HepG2 (cell line): ENCODE results near the gene SH3PXD2A. TPM values are rescaled to one million over a fixed set of nuclear protein-coding genes. Genes with fewer than 3 reads are reported as not detected.
A peak's percentile ranks its signal among the peaks of the same experiment; 100 is the strongest.

Experiments used
- ARNT2 ChIP-seq: sonication (generic); formaldehyde crosslinking; IDR thresholded peaks from 2 replicates; pipeline ENCODE4 v1.8.0; 2022; ENCODE audit warnings: mild to moderate bottlenecking, low read depth, missing genetic modification reagents, moderate library complexity
- CC2D1A ChIP-seq: sonication (generic); formaldehyde crosslinking; IDR thresholded peaks from 2 replicates; pipeline ENCODE4 v1.8.1; 2023; ENCODE audit warnings: mild to moderate bottlenecking, missing genetic modification reagents
- CREM ChIP-seq, 2 experiments: sonication (generic) in 1 of 2; formaldehyde crosslinking in 1 of 2; IDR thresholded peaks; 2 replicates each; pipeline versions ENCODE4 v1.4.0 to v1.6.1; 2016 to 2020; ENCODE audit warnings: antibody characterized with exemption in 1 of 2, mild to moderate bottlenecking in 1 of 2, missing genetic modification reagents in 1 of 2
- EZH2 ChIP-seq: conservative IDR thresholded peaks from 2 replicates; pipeline ENCODE4 v1.6.1; 2012; ENCODE audit warnings: mild to moderate bottlenecking, low read depth, low read length, moderate library complexity
- NCOA5 ChIP-seq: sonication (generic); formaldehyde crosslinking; IDR thresholded peaks from 2 replicates; pipeline ENCODE4 v1.4.0; 2020; ENCODE audit warnings: missing genetic modification reagents
- NRL ChIP-seq: sonication (generic); formaldehyde crosslinking; IDR thresholded peaks from 2 replicates; pipeline ENCODE4 v1.5.0; 2020; ENCODE audit warnings: missing genetic modification reagents, mild to moderate bottlenecking, moderate library complexity, borderline replicate concordance
- PAX8 ChIP-seq: sonication (generic); formaldehyde crosslinking; IDR thresholded peaks from 2 replicates; pipeline ENCODE4 v1.8.0; 2022; ENCODE audit warnings: mild to moderate bottlenecking, missing genetic modification reagents, borderline replicate concordance
- SP5 ChIP-seq: IDR thresholded peaks from 2 replicates; pipeline ENCODE4 v1.6.1; 2016; ENCODE audit warnings: low read depth, borderline replicate concordance
- TMF1 ChIP-seq: sonication (generic); formaldehyde crosslinking; IDR thresholded peaks from 2 replicates; pipeline ENCODE4 v1.8.1; 2022; ENCODE audit warnings: low read depth, missing genetic modification reagents
- TRIM24 ChIP-seq: sonication (generic); formaldehyde crosslinking; IDR thresholded peaks from 2 replicates; pipeline ENCODE4 v1.8.0; 2022; ENCODE audit warnings: mild to moderate bottlenecking, missing genetic modification reagents
- ZFY ChIP-seq: sonication (generic); formaldehyde crosslinking; IDR thresholded peaks from 2 replicates; pipeline ENCODE4 v1.4.0; 2020; ENCODE audit warnings: missing genetic modification reagents
- ZKSCAN5 ChIP-seq: sonication (generic); formaldehyde crosslinking; IDR thresholded peaks from 2 replicates; pipeline ENCODE4 v1.5.1; 2020; ENCODE audit warnings: mild to moderate bottlenecking, missing genetic modification reagents
- ZNF264 ChIP-seq: sonication (generic); formaldehyde crosslinking; IDR thresholded peaks from 2 replicates; pipeline ENCODE4 v1.4.0; 2020; ENCODE audit warnings: missing genetic modification reagents
- ZNF562 ChIP-seq: sonication (generic); formaldehyde crosslinking; IDR thresholded peaks from 2 replicates; pipeline ENCODE4 v1.8.0; 2022; ENCODE audit warnings: missing genetic modification reagents, borderline replicate concordance
- ZNF569 ChIP-seq: sonication (generic); formaldehyde crosslinking; IDR thresholded peaks from 2 replicates; pipeline ENCODE4 v1.5.0; 2020; ENCODE audit warnings: mild to moderate bottlenecking, missing genetic modification reagents, moderate library complexity, borderline replicate concordance
- ZNF746 ChIP-seq: sonication (generic); formaldehyde crosslinking; IDR thresholded peaks from 2 replicates; pipeline ENCODE4 v1.8.0; 2022; ENCODE audit warnings: mild to moderate bottlenecking, missing genetic modification reagents
- ZNF780A ChIP-seq: sonication (generic); formaldehyde crosslinking; IDR thresholded peaks from 2 replicates; pipeline ENCODE4 v1.8.0; 2022; ENCODE audit warnings: mild to moderate bottlenecking, missing genetic modification reagents, moderate library complexity
- ZNF781 ChIP-seq: sonication (generic); formaldehyde crosslinking; IDR thresholded peaks from 2 replicates; pipeline ENCODE4 v1.5.1; 2020; ENCODE audit warnings: borderline replicate concordance, mild to moderate bottlenecking, missing genetic modification reagents; ENCODE audit errors: not compliant biosample characterization
- ZNF816 ChIP-seq: sonication (generic); formaldehyde crosslinking; IDR thresholded peaks from 2 replicates; pipeline ENCODE4 v1.8.0; 2022; ENCODE audit warnings: missing genetic modification reagents, mild to moderate bottlenecking, borderline replicate concordance
- ZNF891 ChIP-seq: sonication (generic); formaldehyde crosslinking; IDR thresholded peaks from 2 replicates; pipeline ENCODE4 v1.5.0; 2020; ENCODE audit warnings: mild to moderate bottlenecking, missing genetic modification reagents
- polyA plus RNA-seq, 8 experiments: library from polyadenylated mRNA; depleted of rRNA in 3 of 8; stranded (reverse) in 7 of 8; unstranded in 1 of 8; fragments of >200 nt; fragmentation: Illumina TruSeq in 4 of 8; extraction: Trizol in 4 of 8; gene quantifications; 2 replicates each; pipeline versions ENCODE4 v1.2.1 to v1.2.3, GENCODE V29; 2011 to 2016; ENCODE audit warnings: low read depth in 4 of 8, missing spikeins in 1 of 8, mixed read lengths in 1 of 8; ENCODE audit not compliant: insufficient read depth in 1 of 8
- total RNA-seq, 5 experiments: library from RNA; depleted of rRNA; stranded (reverse); fragments of >200 nt; fragmentation: Illumina TruSeq; extraction: Trizol; gene quantifications; 2 replicates each; pipeline ENCODE4 v1.2.3, GENCODE V29; 2016; ENCODE audit warnings: low read depth in 1 of 5
- TF ChIP-seq, protein P1 (sequence below): sonication (generic); formaldehyde crosslinking; IDR thresholded peaks from 2 replicates; pipeline ENCODE4 v1.9.0; 2022; ENCODE audit warnings: missing genetic modification reagents, mild to moderate bottlenecking, borderline replicate concordance
- TF ChIP-seq, protein P2 (sequence below): sonication (generic); formaldehyde crosslinking; IDR thresholded peaks from 2 replicates; pipeline ENCODE4 v1.8.1; 2023; ENCODE audit warnings: mild to moderate bottlenecking, moderate library complexity, missing genetic modification reagents
- TF ChIP-seq, protein P3 (sequence below): sonication (generic); formaldehyde crosslinking; IDR thresholded peaks from 2 replicates; pipeline ENCODE4 v1.8.0; 2022; ENCODE audit warnings: missing genetic modification reagents, mild to moderate bottlenecking, borderline replicate concordance
- TF ChIP-seq, protein P4 (sequence below): sonication (generic); formaldehyde crosslinking; IDR thresholded peaks from 2 replicates; pipeline ENCODE4 v1.4.0; 2020; ENCODE audit warnings: missing genetic modification reagents, borderline replicate concordance

Gene SH3PXD2A
- total and polyA plus RNA-seq, 2 of the 13 experiments (the other 11 are each of a cell fraction or from before 2014, with no cell fraction given), result 11.1 to 11.3 TPM

DNA sequence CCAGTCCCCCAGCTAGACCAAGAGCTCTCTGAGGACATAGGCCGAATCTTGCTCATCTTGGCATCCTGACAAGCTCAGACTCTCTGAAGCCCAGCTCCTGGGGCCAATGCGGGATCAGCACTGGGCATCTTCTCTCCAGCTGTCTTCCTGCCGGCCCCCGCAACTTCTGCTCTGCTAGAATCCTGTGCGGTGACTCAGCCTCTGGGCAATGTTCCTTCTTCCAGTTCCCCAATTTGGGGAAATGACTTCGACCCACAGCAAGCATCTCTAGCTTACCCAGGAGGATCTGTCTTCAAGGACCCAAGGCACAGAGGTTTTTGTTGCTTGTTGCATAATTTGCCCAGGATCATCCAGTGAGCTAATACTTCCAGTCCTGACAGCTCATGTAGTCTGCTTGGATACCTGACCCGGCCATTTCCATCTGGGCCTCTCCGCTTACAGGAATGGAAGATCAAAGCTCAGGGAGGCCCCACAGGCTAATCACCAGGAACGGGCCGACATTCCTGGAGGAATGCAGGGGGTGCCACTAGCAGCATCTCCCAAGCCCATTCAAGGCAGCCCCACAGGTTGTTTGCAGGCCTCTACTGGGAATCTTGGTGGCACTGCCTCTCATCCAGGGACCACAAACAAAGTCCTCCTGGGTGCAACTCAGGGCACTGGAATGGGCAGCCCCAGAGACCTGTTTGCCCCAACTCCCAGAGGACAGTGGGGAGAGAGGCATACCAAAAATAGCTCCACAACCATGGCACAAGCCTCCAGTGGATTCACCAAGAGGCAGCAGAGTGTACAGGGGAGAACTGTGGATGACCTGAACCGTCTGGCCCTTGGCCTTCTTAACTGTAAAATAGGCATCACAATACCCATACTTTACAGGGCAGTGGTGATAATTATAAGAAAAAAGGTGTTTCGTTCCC is 210.0 kb downstream of the SH3PXD2A start (continued):
- TF ChIP-seq CC2D1A (CRISPR knock-in tag) (no peak), ZKSCAN5 (CRISPR knock-in tag) (no peak), ZNF264 (CRISPR knock-in tag) (peak; percentile 89), ZNF746 (CRISPR knock-in tag) (0 out of 2 replicates have a peak, but pooled peaks have one; percentile 40), ZNF816 (CRISPR knock-in tag) (no peak), NRL (CRISPR knock-in tag) (peak; percentile 21; the same call in 1 of the 2 replicates), ZNF781 (CRISPR knock-in tag) (no peak), ARNT2 (CRISPR knock-in tag) (peak; percentile 42; the same call in 1 of the 2 replicates), ZNF562 (CRISPR knock-in tag) (no peak), TMF1 (CRISPR knock-in tag) (no peak), ZNF780A (no peak), SP5 (CRISPR knock-in tag) (no peak), PAX8 (CRISPR knock-in tag) (no peak), ZNF891 (CRISPR knock-in tag) (no peak), CREM (IDR thresholded peaks at IDR 0.05) (no peak), CREM (CRISPR knock-in tag; IDR thresholded peaks at IDR 0.05) (no peak), NCOA5 (CRISPR knock-in tag) (no peak), TRIM24 (CRISPR knock-in tag) (no peak), ZFY (CRISPR knock-in tag) (peak; percentile 62; the same call in 1 of the 2 replicates), ZNF569 (CRISPR knock-in tag) (no peak), EZH2 (no peak)
- TF ChIP-seq, protein P1, sequence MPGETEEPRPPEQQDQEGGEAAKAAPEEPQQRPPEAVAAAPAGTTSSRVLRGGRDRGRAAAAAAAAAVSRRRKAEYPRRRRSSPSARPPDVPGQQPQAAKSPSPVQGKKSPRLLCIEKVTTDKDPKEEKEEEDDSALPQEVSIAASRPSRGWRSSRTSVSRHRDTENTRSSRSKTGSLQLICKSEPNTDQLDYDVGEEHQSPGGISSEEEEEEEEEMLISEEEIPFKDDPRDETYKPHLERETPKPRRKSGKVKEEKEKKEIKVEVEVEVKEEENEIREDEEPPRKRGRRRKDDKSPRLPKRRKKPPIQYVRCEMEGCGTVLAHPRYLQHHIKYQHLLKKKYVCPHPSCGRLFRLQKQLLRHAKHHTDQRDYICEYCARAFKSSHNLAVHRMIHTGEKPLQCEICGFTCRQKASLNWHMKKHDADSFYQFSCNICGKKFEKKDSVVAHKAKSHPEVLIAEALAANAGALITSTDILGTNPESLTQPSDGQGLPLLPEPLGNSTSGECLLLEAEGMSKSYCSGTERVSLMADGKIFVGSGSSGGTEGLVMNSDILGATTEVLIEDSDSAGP (CRISPR knock-in tag), result peak; percentile 16; the same call in 1 of the 2 replicates
- TF ChIP-seq, protein P2, sequence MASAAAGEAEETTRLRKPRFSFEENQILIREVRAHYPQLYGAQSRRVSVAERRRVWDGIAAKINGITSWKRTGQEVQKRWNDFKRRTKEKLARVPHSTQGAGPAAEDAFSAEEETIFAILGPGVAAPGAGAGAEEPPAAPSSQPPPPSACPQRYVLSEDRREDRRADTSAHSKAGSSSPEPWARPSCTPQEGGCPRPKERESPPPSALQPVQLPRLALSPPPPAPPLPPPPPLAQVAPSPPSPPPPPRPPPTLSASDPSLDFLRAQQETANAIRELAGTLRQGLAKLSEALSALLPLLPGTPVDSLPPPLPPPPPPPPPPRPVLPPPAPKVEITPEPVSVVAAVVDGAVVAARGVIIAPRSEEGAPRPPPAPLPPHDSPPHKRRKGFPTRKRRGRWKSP, result no peak
- TF ChIP-seq, protein P3, sequence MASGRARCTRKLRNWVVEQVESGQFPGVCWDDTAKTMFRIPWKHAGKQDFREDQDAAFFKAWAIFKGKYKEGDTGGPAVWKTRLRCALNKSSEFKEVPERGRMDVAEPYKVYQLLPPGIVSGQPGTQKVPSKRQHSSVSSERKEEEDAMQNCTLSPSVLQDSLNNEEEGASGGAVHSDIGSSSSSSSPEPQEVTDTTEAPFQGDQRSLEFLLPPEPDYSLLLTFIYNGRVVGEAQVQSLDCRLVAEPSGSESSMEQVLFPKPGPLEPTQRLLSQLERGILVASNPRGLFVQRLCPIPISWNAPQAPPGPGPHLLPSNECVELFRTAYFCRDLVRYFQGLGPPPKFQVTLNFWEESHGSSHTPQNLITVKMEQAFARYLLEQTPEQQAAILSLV (CRISPR knock-in tag), result no peak
- TF ChIP-seq, protein P4, sequence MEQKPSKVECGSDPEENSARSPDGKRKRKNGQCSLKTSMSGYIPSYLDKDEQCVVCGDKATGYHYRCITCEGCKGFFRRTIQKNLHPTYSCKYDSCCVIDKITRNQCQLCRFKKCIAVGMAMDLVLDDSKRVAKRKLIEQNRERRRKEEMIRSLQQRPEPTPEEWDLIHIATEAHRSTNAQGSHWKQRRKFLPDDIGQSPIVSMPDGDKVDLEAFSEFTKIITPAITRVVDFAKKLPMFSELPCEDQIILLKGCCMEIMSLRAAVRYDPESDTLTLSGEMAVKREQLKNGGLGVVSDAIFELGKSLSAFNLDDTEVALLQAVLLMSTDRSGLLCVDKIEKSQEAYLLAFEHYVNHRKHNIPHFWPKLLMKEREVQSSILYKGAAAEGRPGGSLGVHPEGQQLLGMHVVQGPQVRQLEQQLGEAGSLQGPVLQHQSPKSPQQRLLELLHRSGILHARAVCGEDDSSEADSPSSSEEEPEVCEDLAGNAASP (CRISPR knock-in tag), result no peak; the same call in 1 of the 2 replicates
